Endothelial cell of umbilical vein (primary cell): ENCODE data around the gene SRCIN1. TPM values are rescaled to one million over a fixed set of nuclear protein-coding genes. Genes with fewer than 3 reads are reported as not detected.

ENCODE experiments used
- BruUV-seq: library from RNA; stranded (reverse); fragments of 400-500 nt; replicated peaks from 2 replicates; lab custom pipeline; 2021; lab: Mats Ljungman, UMichigan
- CTCF ChIA-PET: fragments of 300-600, 350-600 bp; sonication (Branson Sonifier 250); formaldehyde crosslinking; loops from one replicate; lab custom pipeline; 2021; ENCODE audit warnings: antibody characterized with exemption, inconsistent platforms; lab: Charles Lee
- POLR2A ChIA-PET: fragments of 300-600, 350-600 bp; sonication (Branson Sonifier 250); formaldehyde crosslinking; loops from one replicate; lab custom pipeline; 2021; ENCODE audit warnings: antibody characterized with exemption, inconsistent platforms; lab: Charles Lee
- DNase-seq: peaks from one replicate; pipeline ENCODE4 v3.0.0-alpha.2; 2011; ENCODE audit warnings: low read depth, low spot score
- FAIRE-seq: peaks from 2 replicates; lab custom pipeline; 2011; peaks lifted over from hg19 to GRCh38; lab: Jason Lieb, UNC
- H2AFZ ChIP-seq: 2 replicates; pipeline ENCODE4 v1.6.0; 2012; ENCODE audit warnings: low read depth, low read length, control low read depth, inconsistent platforms
- H3K27ac ChIP-seq: 2 replicates; pipeline ENCODE4 v1.5.1; 2011; ENCODE audit warnings: low read depth, mild to moderate bottlenecking, control low read depth, low read length, moderate library complexity; ENCODE audit not compliant: insufficient read depth
- H3K27me3 ChIP-seq, 2 experiments: 2 replicates each; pipeline versions ENCODE4 v1.6.0 to v1.6.1; 2011; ENCODE audit warnings: low read length in 2 of 2, mixed read lengths in 1 of 2; ENCODE audit not compliant: control insufficient read depth in 2 of 2, insufficient read depth in 2 of 2
- H3K36me3 ChIP-seq, 2 experiments: 2 replicates in 1 of 2; 3 replicates in 1 of 2; pipeline ENCODE4 v1.5.1; 2011; ENCODE audit warnings: low read length in 2 of 2, mild to moderate bottlenecking in 1 of 2, moderate library complexity in 1 of 2; ENCODE audit not compliant: control insufficient read depth in 2 of 2, insufficient read depth in 2 of 2; ENCODE audit errors: extremely low read depth in 1 of 2
- H3K4me1 ChIP-seq: 3 replicates; pipeline ENCODE4 v1.5.1; 2011; ENCODE audit warnings: mild to moderate bottlenecking, low read length; ENCODE audit not compliant: control insufficient read depth, insufficient read depth; ENCODE audit errors: extremely low read depth
- H3K4me2 ChIP-seq: 2 replicates; pipeline ENCODE4 v1.6.1; 2011; ENCODE audit warnings: low read length, control low read depth, mixed read lengths; ENCODE audit not compliant: insufficient read depth
- H3K4me3 ChIP-seq, 3 experiments: fragments of 200-600 bp in 1 of 3; sonication (generic), shearing (Covaris generic) in 1 of 3; replicated peaks in 1 of 3; 2 replicates each; pipeline ENCODE4 v1.5.1; 2011 to 2016; ENCODE audit warnings: control low read depth in 3 of 3, low read length in 3 of 3, mild to moderate bottlenecking in 2 of 3, inconsistent platforms in 1 of 3, low read depth in 1 of 3, moderate library complexity in 1 of 3; ENCODE audit not compliant: insufficient read depth in 1 of 3
- H3K79me2 ChIP-seq: 2 replicates; pipeline ENCODE4 v1.6.0; 2012; ENCODE audit warnings: low read length, inconsistent platforms; ENCODE audit not compliant: control insufficient read depth, insufficient read depth
- H3K9ac ChIP-seq: replicated peaks from 2 replicates; pipeline ENCODE3; 2011; ENCODE audit warnings: low read length, control low read depth; ENCODE audit not compliant: insufficient read depth; ENCODE audit errors: extremely low read depth
- H3K9me1 ChIP-seq: replicated peaks from 3 replicates; pipeline ENCODE4 v1.6.0; 2011; ENCODE audit warnings: mild to moderate bottlenecking, low read length; ENCODE audit not compliant: control insufficient read depth, insufficient read depth; ENCODE audit errors: extremely low read depth
- H3K9me3 ChIP-seq: replicated peaks from 2 replicates; pipeline ENCODE4 v1.5.1; 2012; ENCODE audit warnings: low read length, inconsistent platforms; ENCODE audit not compliant: control insufficient read depth, insufficient read depth
- H4K20me1 ChIP-seq: replicated peaks from 2 replicates; pipeline ENCODE3; 2011; ENCODE audit warnings: mild to moderate bottlenecking, low read length; ENCODE audit not compliant: control insufficient read depth, insufficient read depth; ENCODE audit errors: extremely low read depth
- EZH2 ChIP-seq: IDR thresholded peaks from 2 replicates; pipeline ENCODE4 v1.6.1; 2012; ENCODE audit warnings: borderline replicate concordance, low read depth, mild to moderate bottlenecking, moderate library complexity, low read length, inconsistent platforms; ENCODE audit not compliant: severe bottlenecking
- FOS ChIP-seq: IDR thresholded peaks from 2 replicates; pipeline ENCODE4 v1.6.1; 2011; ENCODE audit warnings: mild to moderate bottlenecking, low read length, moderate library complexity, borderline replicate concordance; ENCODE audit not compliant: insufficient read depth
- GATA2 ChIP-seq: IDR thresholded peaks from 2 replicates; pipeline ENCODE4 v1.7.0; 2011; ENCODE audit warnings: low read depth, mild to moderate bottlenecking, moderate library complexity, mixed read lengths, low read length; ENCODE audit not compliant: insufficient read length, insufficient read depth
- JUN ChIP-seq: IDR thresholded peaks from 2 replicates; pipeline ENCODE4 v1.6.1; 2011; ENCODE audit warnings: borderline replicate concordance, low read depth; ENCODE audit not compliant: insufficient read length, insufficient read depth
- MYC ChIP-seq: IDR thresholded peaks from one replicate; pipeline ENCODE4 v1.6.1; 2011; ENCODE audit warnings: mild to moderate bottlenecking, low read depth, low read length
- POLR2A ChIP-seq: IDR thresholded peaks from 2 replicates; pipeline ENCODE4 v1.6.1; 2012; ENCODE audit warnings: low read depth, mild to moderate bottlenecking, control low read depth, low read length
- POLR2AphosphoS5 ChIP-seq: IDR thresholded peaks from 2 replicates; pipeline ENCODE4 v1.6.1; 2012; ENCODE audit warnings: low read depth, mild to moderate bottlenecking, control low read depth, low read length, moderate library complexity; ENCODE audit not compliant: insufficient read depth
- dilution Hi-C: fragments of 300-500 bp; cut with MboI; formaldehyde crosslinking; loops from one replicate; pipeline ENCODE4 v1.15.0; 2019; ENCODE audit warnings: low sequenced_read_pairs; ENCODE audit not compliant: extremely low pct_ligation_motif_present
- intact Hi-C: fragments of 100-400 bp; cut with micrococcal nuclease; formaldehyde crosslinking; loops from one replicate; pipeline ENCODE4 v1.10.0; 2022
- polyA plus RNA-seq, 4 experiments: library from polyadenylated mRNA; depleted of rRNA in 3 of 4; stranded (reverse) in 3 of 4; unstranded in 1 of 4; fragments of >200 nt; gene quantifications; 2 replicates each; pipeline versions ENCODE4 v1.2.1 to v1.2.3, GENCODE V29; 2011 to 2012; ENCODE audit warnings: missing spikeins in 1 of 4
- total RNA-seq: library from RNA; stranded (reverse); gene quantifications from 2 replicates; pipeline ENCODE4 v1.2.3, GENCODE V29; 2021
- TF ChIP-seq, protein P1 (sequence below), 2 donors: IDR thresholded peaks; 1 replicate in 1 of 2; 2 replicates in 1 of 2; pipeline ENCODE4 v1.5.1; 2011; ENCODE audit warnings: low read length in 2 of 2, mild to moderate bottlenecking in 2 of 2, moderate library complexity in 2 of 2, control low read depth in 1 of 2, inconsistent platforms in 1 of 2, low read depth in 1 of 2; ENCODE audit not compliant: insufficient read depth in 1 of 2; ENCODE audit errors: extremely low read depth in 1 of 2
- TF ChIP-seq, protein P2 (sequence below): IDR thresholded peaks from 2 replicates; pipeline ENCODE4 v1.6.1; 2011; ENCODE audit not compliant: insufficient read depth, insufficient read length

The SRCIN1 gene
- total and polyA plus RNA-seq, 2 donors (not counting 3 experiments of a cell fraction or from before 2014, with no cell fraction given) = 0.15 to 0.35 TPM

DNA sequence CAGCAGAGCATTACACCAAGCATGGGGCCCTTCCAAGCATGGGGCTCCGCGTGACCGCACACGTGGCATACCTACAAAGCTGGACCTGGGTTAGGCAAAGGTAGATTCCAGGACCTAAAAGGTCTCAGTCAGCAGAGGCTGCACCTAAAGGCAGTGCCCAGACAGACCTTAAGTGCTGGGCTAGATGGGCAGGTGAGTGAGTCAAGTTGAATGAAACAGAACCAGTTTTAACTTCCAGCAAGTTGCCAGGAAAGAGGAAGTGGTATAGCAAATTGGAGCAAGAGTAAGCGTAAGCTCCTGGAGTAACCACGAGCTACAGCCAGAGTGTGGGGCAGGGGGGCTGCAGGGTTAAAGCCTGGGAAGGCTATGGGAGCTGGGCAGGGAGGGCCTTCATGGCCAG is 49.5 kb downstream of the SRCIN1 start:
- ChIA-PET CTCF (interaction anchor here (2.0 to 2.2 kb wide), 5 partner anchors 16 to 111 kb away, joined by 5 to 21 read pairs (median 9); no protein-coding TSS in a partner anchor), POLR2A (no interaction called here)
- TF ChIP-seq, protein P1, sequence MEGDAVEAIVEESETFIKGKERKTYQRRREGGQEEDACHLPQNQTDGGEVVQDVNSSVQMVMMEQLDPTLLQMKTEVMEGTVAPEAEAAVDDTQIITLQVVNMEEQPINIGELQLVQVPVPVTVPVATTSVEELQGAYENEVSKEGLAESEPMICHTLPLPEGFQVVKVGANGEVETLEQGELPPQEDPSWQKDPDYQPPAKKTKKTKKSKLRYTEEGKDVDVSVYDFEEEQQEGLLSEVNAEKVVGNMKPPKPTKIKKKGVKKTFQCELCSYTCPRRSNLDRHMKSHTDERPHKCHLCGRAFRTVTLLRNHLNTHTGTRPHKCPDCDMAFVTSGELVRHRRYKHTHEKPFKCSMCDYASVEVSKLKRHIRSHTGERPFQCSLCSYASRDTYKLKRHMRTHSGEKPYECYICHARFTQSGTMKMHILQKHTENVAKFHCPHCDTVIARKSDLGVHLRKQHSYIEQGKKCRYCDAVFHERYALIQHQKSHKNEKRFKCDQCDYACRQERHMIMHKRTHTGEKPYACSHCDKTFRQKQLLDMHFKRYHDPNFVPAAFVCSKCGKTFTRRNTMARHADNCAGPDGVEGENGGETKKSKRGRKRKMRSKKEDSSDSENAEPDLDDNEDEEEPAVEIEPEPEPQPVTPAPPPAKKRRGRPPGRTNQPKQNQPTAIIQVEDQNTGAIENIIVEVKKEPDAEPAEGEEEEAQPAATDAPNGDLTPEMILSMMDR (IDR thresholded peaks at IDR 0.05; ENCODE audit: extremely low read depth in 1 of 2, insufficient read depth in 1 of 2, low read depth in 1 of 2, low read length in 2 of 2) = no peak
- TF ChIP-seq JUN (no peak), POLR2AphosphoS5 (no peak), FOS (no peak), EZH2 (no peak), POLR2A (no peak), MYC (no peak), GATA2 (no peak)
- TF ChIP-seq, protein P2, sequence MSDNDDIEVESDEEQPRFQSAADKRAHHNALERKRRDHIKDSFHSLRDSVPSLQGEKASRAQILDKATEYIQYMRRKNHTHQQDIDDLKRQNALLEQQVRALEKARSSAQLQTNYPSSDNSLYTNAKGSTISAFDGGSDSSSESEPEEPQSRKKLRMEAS = no peak
- no peak overlapping the region for H3K4me3 ChIP-seq
- BruUV-seq = no TSS peak
- no peak for DNase-seq
- no peak for FAIRE-seq
- no peaks in the 10 kb centered on the region for H4K20me1 ChIP-seq
- H3K36me3 ChIP-seq = no peaks in the 10 kb centered on the region
- no peak overlapping the region for H2AFZ ChIP-seq
- H3K9me3 ChIP-seq = no peaks in the 10 kb centered on the region
- peaks cover 13% of the 10 kb centered on the region for H3K4me1 ChIP-seq
- H3K9me1 ChIP-seq = no peaks in the 10 kb centered on the region
- H3K27me3 ChIP-seq = peaks cover 28 to 44% of the 10 kb centered on the region in 2 experiments
- intact Hi-C loops = no loop called here
- H3K79me2 ChIP-seq = no peaks in the 10 kb centered on the region
- no peak overlapping the region for H3K9ac ChIP-seq
- no peak overlapping the region for H3K27ac ChIP-seq
- no peak overlapping the region for H3K4me2 ChIP-seq
- dilution Hi-C loops = no loop called here
